H1 (cell line): Measurements from ENCODE around the gene USP20. TPM values are rescaled to one million over a fixed set of nuclear protein-coding genes. Genes with fewer than 3 reads are reported as not detected.
"Not testable (repeated sequence)": the region's sequence is repeated elsewhere in the genome, so short reads cannot be mapped to it uniquely, and the experiment has no call there.

Experiments used
- CTCF ChIA-PET: fragments of 300-600 bp; sonication (Branson Sonifier 250); formaldehyde crosslinking; loops from one replicate; lab custom pipeline; 2021; ENCODE audit not compliant: partially characterized antibody; lab: Charles Lee
- POLR2A ChIA-PET: fragments of 300-600 bp; sonication (Branson Sonifier 250); formaldehyde crosslinking; loops from one replicate; lab custom pipeline; 2021; ENCODE audit warnings: inconsistent platforms; ENCODE audit not compliant: partially characterized antibody; lab: Charles Lee
- DNase-seq, 2 experiments: peaks; one replicate each; pipeline versions ENCODE4 v3.0.0 to v3.0.0-alpha.2; 2010 to 2022; ENCODE audit warnings: low spot score in 2 of 2, low read depth in 1 of 2, mixed read lengths in 1 of 2
- FAIRE-seq: peaks from 2 replicates; lab custom pipeline; 2011; peaks lifted over from hg19 to GRCh38; lab: Jason Lieb, UNC
- H2AFZ ChIP-seq: 2 replicates; pipeline ENCODE4 v1.8.1; 2012; ENCODE audit warnings: low read length, inconsistent platforms
- H2AK5ac ChIP-seq: 2 replicates; pipeline ENCODE4 v1.6.1; 2013; ENCODE audit warnings: low read depth, low read length
- H2BK120ac ChIP-seq: replicated peaks from 2 replicates; pipeline ENCODE3; 2013; ENCODE audit warnings: low read depth, low read length, inconsistent platforms
- H2BK12ac ChIP-seq: 2 replicates; pipeline ENCODE4 v1.6.1; 2013; ENCODE audit warnings: low read depth, low read length
- H2BK15ac ChIP-seq: 2 replicates; pipeline ENCODE4 v1.6.1; 2013; ENCODE audit warnings: low read length
- H2BK20ac ChIP-seq: 2 replicates; pipeline ENCODE4 v1.6.1; 2013; ENCODE audit warnings: low read length
- H2BK5ac ChIP-seq: 2 replicates; pipeline ENCODE4 v1.6.1; 2013; ENCODE audit warnings: low read depth, low read length
- H3K14ac ChIP-seq: 2 replicates; pipeline ENCODE4 v1.6.1; 2013; ENCODE audit warnings: inconsistent platforms; ENCODE audit not compliant: insufficient read length
- H3K18ac ChIP-seq: 2 replicates; pipeline ENCODE4 v1.6.1; 2013; ENCODE audit warnings: low read length; ENCODE audit errors: extremely low read depth
- H3K23ac ChIP-seq: 2 replicates; pipeline ENCODE4 v1.6.1; 2013; ENCODE audit warnings: inconsistent platforms; ENCODE audit not compliant: insufficient read length
- H3K23me2 ChIP-seq: 2 replicates; pipeline ENCODE4 v1.6.1; 2013; ENCODE audit warnings: low read depth, low read length
- H3K27ac ChIP-seq: 2 replicates; pipeline ENCODE4 v1.6.1; 2011; ENCODE audit warnings: low read depth, low read length, inconsistent platforms
- H3K27me3 ChIP-seq, 4 experiments: replicated peaks in 1 of 4; 1 replicate in 1 of 4; 2 replicates in 3 of 4; pipeline versions ENCODE4 v1.6.1 to v1.8.1; 2011 to 2013; ENCODE audit warnings: low read length in 3 of 4, mild to moderate bottlenecking in 3 of 4, inconsistent platforms in 2 of 4, mixed read lengths in 2 of 4, moderate library complexity in 1 of 4; ENCODE audit not compliant: control insufficient read depth in 3 of 4, insufficient read depth in 3 of 4; ENCODE audit errors: extremely low read depth in 1 of 4
- H3K36me3 ChIP-seq, 4 experiments: 2 replicates each; pipeline versions ENCODE4 v1.6.1 to v1.8.1; 2011 to 2013; ENCODE audit warnings: mild to moderate bottlenecking in 4 of 4, low read length in 3 of 4, moderate library complexity in 2 of 4, control low read depth in 1 of 4, inconsistent platforms in 1 of 4; ENCODE audit not compliant: insufficient read depth in 4 of 4, control insufficient read depth in 2 of 4
- H3K4ac ChIP-seq: replicated peaks from 2 replicates; pipeline ENCODE3; 2013; ENCODE audit warnings: low read length, low read depth, mixed read lengths, inconsistent platforms; ENCODE audit not compliant: insufficient read length
- H3K4me1 ChIP-seq, 4 experiments: replicated peaks in 1 of 4; 1 replicate in 1 of 4; 2 replicates in 3 of 4; pipeline versions ENCODE4 v1.6.1 to v1.8.1; 2011 to 2013; ENCODE audit warnings: low read length in 3 of 4, inconsistent platforms in 2 of 4, mixed read lengths in 1 of 4; ENCODE audit not compliant: insufficient read depth in 4 of 4, control insufficient read depth in 3 of 4
- H3K4me2 ChIP-seq, 2 experiments: 2 replicates each; pipeline versions ENCODE4 v1.6.1 to v1.8.1; 2011 to 2013; ENCODE audit warnings: low read depth in 2 of 2, low read length in 2 of 2, control low read depth in 1 of 2, inconsistent platforms in 1 of 2, mild to moderate bottlenecking in 1 of 2; ENCODE audit not compliant: insufficient read depth in 1 of 2
- H3K4me3 ChIP-seq, 4 experiments: fragments of 200-600, 300-600 bp in 1 of 4; sonication (generic), shearing (Covaris generic), sonication (Bioruptor Twin) in 1 of 4; 2 replicates each; pipeline versions ENCODE4 v1.5.1 to v1.8.1; 2011 to 2016; ENCODE audit warnings: low read length in 4 of 4, low read depth in 3 of 4, control low read depth in 2 of 4, inconsistent platforms in 2 of 4, mild to moderate bottlenecking in 2 of 4, mixed read lengths in 1 of 4, moderate library complexity in 1 of 4; ENCODE audit not compliant: insufficient read depth in 2 of 4; ENCODE audit errors: extremely low read depth in 1 of 4
- H3K56ac ChIP-seq: replicated peaks from 2 replicates; pipeline ENCODE3; 2013; ENCODE audit warnings: low read depth, mild to moderate bottlenecking, mixed read lengths, low read length, inconsistent platforms; ENCODE audit not compliant: insufficient read length
- H3K79me1 ChIP-seq: 2 replicates; pipeline ENCODE4 v1.6.1; 2013; ENCODE audit warnings: low read depth, low read length, control low read depth
- H3K79me2 ChIP-seq, 2 experiments: 2 replicates each; pipeline versions ENCODE4 v1.6.1 to v1.8.1; 2012 to 2013; ENCODE audit warnings: low read length in 2 of 2, mild to moderate bottlenecking in 2 of 2, inconsistent platforms in 1 of 2; ENCODE audit not compliant: insufficient read depth in 2 of 2, control insufficient read depth in 1 of 2
- H3K9ac ChIP-seq, 4 experiments: replicated peaks in 1 of 4; 1 replicate in 1 of 4; 2 replicates in 3 of 4; pipeline versions ENCODE4 v1.6.1 to v1.8.1; 2011 to 2013; ENCODE audit warnings: low read depth in 3 of 4, low read length in 3 of 4, control low read depth in 2 of 4, mild to moderate bottlenecking in 2 of 4, moderate library complexity in 2 of 4, inconsistent platforms in 1 of 4; ENCODE audit errors: extremely low read depth in 1 of 4
- H3K9me3 ChIP-seq, 2 experiments: 2 replicates each; pipeline versions ENCODE4 v1.6.1 to v1.8.1; 2012 to 2013; ENCODE audit warnings: mild to moderate bottlenecking in 2 of 2, moderate library complexity in 2 of 2, control low read depth in 1 of 2, inconsistent platforms in 1 of 2, low read depth in 1 of 2, low read length in 1 of 2, mixed read lengths in 1 of 2; ENCODE audit not compliant: insufficient read depth in 2 of 2
- H4K20me1 ChIP-seq, 2 experiments: replicated peaks in 1 of 2; 2 replicates each; pipeline versions ENCODE3 to v1.8.1; 2011 to 2013; ENCODE audit warnings: inconsistent platforms in 2 of 2, low read length in 2 of 2, mild to moderate bottlenecking in 1 of 2; ENCODE audit not compliant: insufficient read depth in 2 of 2, control insufficient read depth in 1 of 2
- H4K5ac ChIP-seq: 2 replicates; pipeline ENCODE4 v1.6.1; 2013; ENCODE audit warnings: low read length, low read depth, mixed read lengths, inconsistent platforms; ENCODE audit not compliant: insufficient read length
- H4K8ac ChIP-seq: 2 replicates; pipeline ENCODE4 v1.8.0; 2013; ENCODE audit warnings: mild to moderate bottlenecking, moderate library complexity, low read length, inconsistent platforms; ENCODE audit not compliant: insufficient read depth; ENCODE audit errors: extremely low read depth
- H4K91ac ChIP-seq: replicated peaks from 2 replicates; pipeline ENCODE3; 2013; ENCODE audit warnings: low read length, mixed read lengths, inconsistent platforms; ENCODE audit not compliant: insufficient read length
- CHD1 ChIP-seq: IDR thresholded peaks from 2 replicates; pipeline ENCODE4 v1.6.1; 2012; ENCODE audit warnings: low read depth, low read length, improper control_type of control experiment
- EZH2 ChIP-seq: fragments of 200-600 bp; sonication (generic); IDR thresholded peaks from 2 replicates; pipeline ENCODE4 v1.7.1; 2012; ENCODE audit warnings: low read depth, mild to moderate bottlenecking, moderate library complexity, low read length, inconsistent platforms; ENCODE audit not compliant: severe bottlenecking
- KDM1A ChIP-seq: fragments of 200-600, 300-600 bp; sonication (generic); IDR thresholded peaks from 2 replicates; pipeline ENCODE4 v1.7.1; 2016; ENCODE audit warnings: mild to moderate bottlenecking, low read length, borderline replicate concordance
- RFX5 ChIP-seq: IDR thresholded peaks from 2 replicates; pipeline ENCODE4 v1.6.1; 2011; ENCODE audit warnings: low read depth, low read length, improper control_type of control experiment, borderline replicate concordance
- WGBS, 2 experiments: shearing (Covaris generic) in 1 of 2; methylation state at CpG; one replicate each; pipeline versions ENCODE4 v1.1.6 to v1.1.7; 2013 to 2015; ENCODE audit warnings: low lambda C conversion rate in 2 of 2, mixed read lengths in 2 of 2, inconsistent platforms in 1 of 2, low coverage in 1 of 2, missing lambda C conversion rate in 1 of 2; ENCODE audit not compliant: insufficient replicate concordance in 2 of 2, insufficient coverage in 1 of 2, insufficient read length in 1 of 2; ENCODE audit errors: extremely low coverage in 1 of 2, missing lambda C conversion rate in 1 of 2; 5-methylcytosine and 5-hydroxymethylcytosine counted together
- polyA plus RNA-seq, 7 experiments: library from polyadenylated mRNA; depleted of rRNA in 3 of 7; stranded (reverse) in 5 of 7; unstranded in 2 of 7; fragments of >200 nt in 5 of 7; fragments of 200-250 nt in 2 of 7; gene quantifications; 1 replicate in 5 of 7; 2 replicates in 1 of 7; 4 replicates in 1 of 7; pipeline versions ENCODE4 v1.2.1 to v1.2.3, GENCODE V29; 2011 to 2013; ENCODE audit warnings: missing spikeins in 2 of 7, mixed read lengths in 2 of 7
- total RNA-seq: library from RNA; stranded (reverse); fragmentation: NEBNext Ultra II Directional; extraction: Animal tissue kit (Norgen Biotek cat#: 25700); gene quantifications from 2 replicates; pipeline ENCODE4 v1.2.1, GENCODE V29; 2021

USP20 gene
- total and polyA plus RNA-seq, 2 of the 8 experiments (the other 6 are each of a cell fraction or from before 2014, with no cell fraction given) = 13.4 to 23.0 TPM

- TF ChIP-seq RFX5 = no peak
- TF ChIP-seq CHD1 = no peak
- TF ChIP-seq KDM1A = no peak
- no peak for TF ChIP-seq EZH2
Observed at GRCh38 chr9:129794549-129794948, 40.7 kb upstream of the USP20 start (continued).

GRCh38 chr9:129796029-129796428, 39.2 kb upstream of the USP20 start:
- H2BK5ac ChIP-seq, H4K5ac ChIP-seq, H2BK12ac ChIP-seq, H4K8ac ChIP-seq, H3K9me3 ChIP-seq, H3K4ac ChIP-seq, H3K27ac ChIP-seq, H2AK5ac ChIP-seq, DNase-seq, H2BK15ac ChIP-seq, H3K56ac ChIP-seq, H3K9ac ChIP-seq, H3K23me2 ChIP-seq, H2AFZ ChIP-seq, H4K91ac ChIP-seq, H3K4me3 ChIP-seq, H3K4me2 ChIP-seq, H2BK120ac ChIP-seq, H3K36me3 ChIP-seq, H3K14ac ChIP-seq, H3K79me1 ChIP-seq, H3K23ac ChIP-seq, H3K79me2 ChIP-seq, H3K27me3 ChIP-seq, H2BK20ac ChIP-seq, H4K20me1 ChIP-seq, H3K18ac ChIP-seq, H3K4me1 ChIP-seq, FAIRE-seq: not testable (repeated sequence)
- CTCF ChIA-PET = interaction anchor here (0.6 to 2.3 kb wide), 4 partner anchors 12 to 93 kb away, joined by 4 to 6 read pairs (median 5); no protein-coding TSS in a partner anchor
- WGBS, 2 experiments = 81% methylated on average over 2 of the region's 2 CpGs; no CpG with 5 or more reads in 1 of the 2 experiments
- POLR2A ChIA-PET = interaction anchor here (0.6 kb wide), 1 partner anchor 14 kb away, joined by 6 read pairs; no protein-coding TSS in a partner anchor
